Neural crest cell (in vitro differentiated cells): ENCODE measurements around the gene MARCHF4. TPM values are rescaled to one million over a fixed set of nuclear protein-coding genes. Genes with fewer than 3 reads are reported as not detected.
"Not testable (repeated sequence)": the region's sequence is repeated elsewhere in the genome, so short reads cannot be mapped to it uniquely, and the experiment has no call there.

ENCODE experiments used
- DNase-seq: peaks from one replicate; pipeline ENCODE4 v3.0.0; 2021; ENCODE audit warnings: low read depth, mixed read lengths, low spot score
- H3K27ac Mint-ChIP-seq: one replicate; pipeline ENCODE4 v1.8.0; 2021; ENCODE audit warnings: mild to moderate bottlenecking, mixed read lengths; ENCODE audit not compliant: unreplicated experiment
- H3K27me3 Mint-ChIP-seq: 2 replicates; pipeline ENCODE4 v1.8.0; 2021; ENCODE audit warnings: low read depth, mild to moderate bottlenecking, mixed read lengths
- H3K36me3 Mint-ChIP-seq: 2 replicates; pipeline ENCODE4 v1.8.0; 2021; ENCODE audit warnings: low read depth, mild to moderate bottlenecking, mixed read lengths
- H3K4me1 Mint-ChIP-seq: 2 replicates; pipeline ENCODE4 v1.8.0; 2021; ENCODE audit warnings: mixed read lengths
- H3K4me3 Mint-ChIP-seq: one replicate; pipeline ENCODE4 v1.8.0; 2021; ENCODE audit warnings: mild to moderate bottlenecking, mixed read lengths
- H3K9me3 Mint-ChIP-seq: 2 replicates; pipeline ENCODE4 v1.8.0; 2021; ENCODE audit warnings: mixed read lengths
- CTCF ChIP-seq: fragments of 200-600 bp; sonication (generic); conservative IDR thresholded peaks from 2 replicates; pipeline ENCODE4 v1.5.0; 2021; ENCODE audit warnings: antibody characterized with exemption, mild to moderate bottlenecking
- total RNA-seq: library from RNA; stranded (reverse); gene quantifications from 2 replicates; pipeline ENCODE4 v1.2.1, GENCODE V29; 2021

The MARCHF4 gene
- total RNA-seq, 1 donor from 2014 or later: 0.86 TPM

- Mint-ChIP-seq H3K27me3 (peaks cover 5% of the 10 kb centered on the region), H3K4me3 (no peak overlapping the region), H3K27ac (no peak overlapping the region), H3K4me1 (peaks cover 5% of the 10 kb centered on the region), H3K36me3 (no peaks in the 10 kb centered on the region), H3K9me3 (no peaks in the 10 kb centered on the region)
- no peak for DNase-seq
- no peak for TF ChIP-seq CTCF
Measured at GRCh38 chr2:216389570-216389969, 17.3 kb upstream of the MARCHF4 start.

GRCh38 chr2:216388046-216388884 is 16.0 kb upstream of the MARCHF4 start:
- Mint-ChIP-seq H3K27ac (no peak overlapping the region), H3K4me3 (no peak overlapping the region), H3K9me3 (no peaks in the 10 kb centered on the region), H3K27me3 (peaks cover 5% of the 10 kb centered on the region), H3K4me1 (peaks cover 3% of the 10 kb centered on the region), H3K36me3 (no peaks in the 10 kb centered on the region)
- TF ChIP-seq CTCF: no peak
- DNase-seq: no peak

- TF ChIP-seq CTCF: no peak
Measured at GRCh38 chr2:216387262-216387661, 15.0 kb upstream of the MARCHF4 start.

GRCh38 chr2:216385478-216385877 is 13.2 kb upstream of the MARCHF4 start:
- no peaks in the 10 kb centered on the region for H3K4me1 Mint-ChIP-seq
- peaks cover 5% of the 10 kb centered on the region for H3K27me3 Mint-ChIP-seq
- no peaks in the 10 kb centered on the region for H3K36me3 Mint-ChIP-seq
- H3K27ac Mint-ChIP-seq: no peak overlapping the region
- no peak for TF ChIP-seq CTCF
- H3K4me3 Mint-ChIP-seq: no peak overlapping the region
- no peak for DNase-seq
- no peaks in the 10 kb centered on the region for H3K9me3 Mint-ChIP-seq

More at GRCh38 chr2:216387262-216387661, 15.0 kb upstream of the MARCHF4 start:
- H3K4me1 Mint-ChIP-seq: no peaks in the 10 kb centered on the region
- no peak for DNase-seq
- no peak overlapping the region for H3K4me3 Mint-ChIP-seq
- no peaks in the 10 kb centered on the region for H3K36me3 Mint-ChIP-seq
- no peaks in the 10 kb centered on the region for H3K9me3 Mint-ChIP-seq
- no peak overlapping the region for H3K27ac Mint-ChIP-seq
- H3K27me3 Mint-ChIP-seq: peaks cover 5% of the 10 kb centered on the region

- H3K27ac Mint-ChIP-seq, H3K36me3 Mint-ChIP-seq, H3K27me3 Mint-ChIP-seq, DNase-seq, H3K4me1 Mint-ChIP-seq, H3K9me3 Mint-ChIP-seq, H3K4me3 Mint-ChIP-seq: not testable (repeated sequence)
Measured at GRCh38 chr2:216384409-216384808, 12.1 kb upstream of the MARCHF4 start.

GRCh38 chr2:216379977-216380376 is 7.7 kb upstream of the MARCHF4 start:
- DNase-seq: no peak
- Mint-ChIP-seq H3K27ac (no peak overlapping the region), H3K27me3 (peaks cover 40% of the 10 kb centered on the region), H3K9me3 (no peaks in the 10 kb centered on the region), H3K36me3 (no peaks in the 10 kb centered on the region), H3K4me3 (no peak overlapping the region), H3K4me1 (no peaks in the 10 kb centered on the region)
- no peak for TF ChIP-seq CTCF
